ENCODE data around the gene ACTC1.

DNA sequence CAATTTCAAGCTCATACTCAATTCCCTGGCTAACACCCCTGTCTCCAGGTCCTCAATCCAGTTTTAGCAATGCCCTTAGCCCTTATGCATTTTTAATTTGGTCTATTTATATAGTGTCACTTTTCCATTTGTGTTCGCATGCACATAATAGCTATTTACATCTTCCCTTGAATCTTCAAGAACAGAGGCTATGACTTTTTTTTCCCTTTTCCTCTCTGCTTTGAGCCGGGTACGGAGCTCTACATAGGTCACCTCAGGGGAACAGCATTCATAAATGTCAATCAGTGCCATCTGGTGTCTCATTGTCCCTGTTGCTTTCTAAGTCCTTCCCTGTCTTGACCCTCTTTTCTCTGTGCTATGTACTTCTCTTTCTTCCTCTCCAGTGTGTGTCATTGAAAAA lies 26.5 kb upstream of the ACTC1 start:
- TF ChIP-seq, protein P1, sequence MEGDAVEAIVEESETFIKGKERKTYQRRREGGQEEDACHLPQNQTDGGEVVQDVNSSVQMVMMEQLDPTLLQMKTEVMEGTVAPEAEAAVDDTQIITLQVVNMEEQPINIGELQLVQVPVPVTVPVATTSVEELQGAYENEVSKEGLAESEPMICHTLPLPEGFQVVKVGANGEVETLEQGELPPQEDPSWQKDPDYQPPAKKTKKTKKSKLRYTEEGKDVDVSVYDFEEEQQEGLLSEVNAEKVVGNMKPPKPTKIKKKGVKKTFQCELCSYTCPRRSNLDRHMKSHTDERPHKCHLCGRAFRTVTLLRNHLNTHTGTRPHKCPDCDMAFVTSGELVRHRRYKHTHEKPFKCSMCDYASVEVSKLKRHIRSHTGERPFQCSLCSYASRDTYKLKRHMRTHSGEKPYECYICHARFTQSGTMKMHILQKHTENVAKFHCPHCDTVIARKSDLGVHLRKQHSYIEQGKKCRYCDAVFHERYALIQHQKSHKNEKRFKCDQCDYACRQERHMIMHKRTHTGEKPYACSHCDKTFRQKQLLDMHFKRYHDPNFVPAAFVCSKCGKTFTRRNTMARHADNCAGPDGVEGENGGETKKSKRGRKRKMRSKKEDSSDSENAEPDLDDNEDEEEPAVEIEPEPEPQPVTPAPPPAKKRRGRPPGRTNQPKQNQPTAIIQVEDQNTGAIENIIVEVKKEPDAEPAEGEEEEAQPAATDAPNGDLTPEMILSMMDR (IDR thresholded peaks at IDR 0.05) = no peak
- TF ChIP-seq POLR2AphosphoS5 (IDR thresholded peaks at IDR 0.05) = no peak
- no peak for TF ChIP-seq POLR2A (IDR thresholded peaks at IDR 0.05)
- TF ChIP-seq EP300 (IDR thresholded peaks at IDR 0.05; ENCODE audit: low read depth) = no peak
